CD4-positive, alpha-beta T cell treated with Interleukin-4 for 4 hours (primary cell): ENCODE results near the gene SMIM41.
A peak's percentile ranks its signal among the peaks of the same experiment; 100 is the strongest.
"Not testable (repeated sequence)": the region's sequence is repeated elsewhere in the genome, so short reads cannot be mapped to it uniquely, and the experiment has no call there.

Experiments used
- DNase-seq: peaks from one replicate; pipeline ENCODE4 v3.0.0-alpha.2; 2020

SMIM41 gene

GRCh38 chr12:52087961-52088820, 8.7 kb downstream of the SMIM41 start:
- DNase-seq = no peak

- DNase-seq = no peak
These were observed 10.0 kb downstream of the SMIM41 start for GRCh38 chr12:52089491-52089890.

DNA sequence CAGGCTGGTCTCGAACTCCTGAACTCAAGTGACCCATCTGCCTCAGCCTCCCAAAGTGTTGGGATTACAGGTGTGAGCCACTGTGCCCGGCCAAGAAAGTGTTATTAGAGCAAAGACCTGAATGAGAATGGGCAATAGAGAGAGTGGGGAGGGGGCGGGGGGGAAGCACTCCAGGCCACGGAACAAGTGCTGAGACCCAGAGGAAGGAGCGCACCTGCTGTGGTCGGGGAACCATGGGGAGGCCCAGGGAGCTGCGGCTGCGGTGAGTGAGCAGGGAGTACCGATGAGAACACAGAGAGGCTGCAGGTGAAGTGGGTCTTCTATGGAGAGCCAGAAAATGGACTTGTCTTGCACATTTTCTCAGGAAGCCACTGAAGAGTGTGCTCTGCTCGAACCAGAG, 10.8 kb downstream of the SMIM41 start:
- DNase-seq = no peak

DNA sequence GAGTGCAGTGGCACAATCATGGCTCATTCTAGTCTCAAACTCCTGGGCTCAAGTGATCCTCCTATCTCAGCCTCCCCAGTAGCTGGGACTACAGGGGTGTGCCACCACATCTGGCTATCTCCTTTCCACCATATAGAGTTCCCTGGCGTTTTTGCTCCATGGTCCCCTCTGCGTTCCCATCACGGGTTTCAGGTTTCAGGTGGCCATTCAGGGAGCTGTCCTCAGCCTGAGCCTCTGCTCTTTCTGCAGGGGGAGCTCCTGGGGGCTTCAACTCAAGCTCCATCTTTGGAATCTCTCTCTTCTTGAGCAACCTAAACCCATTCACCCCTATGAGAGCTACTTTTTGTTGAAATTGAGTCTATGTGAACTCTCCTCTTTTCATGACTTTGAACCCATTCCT, 11.6 kb downstream of the SMIM41 start:
- DNase-seq = no peak

DNA sequence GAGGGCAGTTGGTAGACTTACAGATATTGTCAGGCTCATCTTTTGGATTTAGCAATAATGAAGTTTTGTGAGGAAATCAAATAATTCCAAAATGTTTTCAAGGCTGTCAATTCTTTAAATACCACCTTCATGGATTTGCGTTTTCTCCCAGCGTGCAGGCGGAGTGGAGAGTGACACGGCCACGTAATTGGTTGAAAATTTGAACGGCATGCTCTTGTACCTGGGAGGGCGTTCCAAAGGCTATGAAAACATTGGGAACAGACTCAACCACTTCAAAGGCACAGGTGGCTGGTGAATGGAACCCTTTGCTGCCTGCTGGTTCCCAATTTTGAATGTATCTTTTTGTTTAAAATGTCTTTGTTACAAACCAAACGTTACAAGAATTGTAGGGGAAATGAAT, 12.4 kb downstream of the SMIM41 start:
- no peak for DNase-seq

DNA sequence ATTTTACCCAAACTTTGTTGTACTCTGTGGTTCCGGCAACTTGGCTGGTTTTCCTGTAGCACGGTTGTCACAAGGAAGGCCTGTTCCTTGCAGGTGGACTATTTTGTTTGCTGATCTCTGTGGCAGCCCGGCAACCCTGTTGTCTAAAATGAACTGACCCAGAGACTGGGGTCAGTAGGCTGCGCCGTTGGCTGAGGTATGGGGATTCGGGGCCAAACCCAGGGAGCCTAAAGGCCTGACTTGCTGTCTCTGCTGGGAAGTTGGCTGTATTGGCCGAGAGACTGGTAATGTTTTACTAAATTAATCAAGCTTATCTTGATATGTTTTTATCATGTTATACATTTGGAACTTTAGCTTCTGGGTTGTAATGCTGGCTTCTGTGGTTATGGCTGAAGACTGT, 13.8 kb downstream of the SMIM41 start:
- no peak for DNase-seq

- DNase-seq = no peak
These were observed 17.0 kb downstream of the SMIM41 start for GRCh38 chr12:52096332-52097044.

- DNase-seq = no peak
These were observed 17.7 kb downstream of the SMIM41 start for GRCh38 chr12:52097045-52097666.

DNA sequence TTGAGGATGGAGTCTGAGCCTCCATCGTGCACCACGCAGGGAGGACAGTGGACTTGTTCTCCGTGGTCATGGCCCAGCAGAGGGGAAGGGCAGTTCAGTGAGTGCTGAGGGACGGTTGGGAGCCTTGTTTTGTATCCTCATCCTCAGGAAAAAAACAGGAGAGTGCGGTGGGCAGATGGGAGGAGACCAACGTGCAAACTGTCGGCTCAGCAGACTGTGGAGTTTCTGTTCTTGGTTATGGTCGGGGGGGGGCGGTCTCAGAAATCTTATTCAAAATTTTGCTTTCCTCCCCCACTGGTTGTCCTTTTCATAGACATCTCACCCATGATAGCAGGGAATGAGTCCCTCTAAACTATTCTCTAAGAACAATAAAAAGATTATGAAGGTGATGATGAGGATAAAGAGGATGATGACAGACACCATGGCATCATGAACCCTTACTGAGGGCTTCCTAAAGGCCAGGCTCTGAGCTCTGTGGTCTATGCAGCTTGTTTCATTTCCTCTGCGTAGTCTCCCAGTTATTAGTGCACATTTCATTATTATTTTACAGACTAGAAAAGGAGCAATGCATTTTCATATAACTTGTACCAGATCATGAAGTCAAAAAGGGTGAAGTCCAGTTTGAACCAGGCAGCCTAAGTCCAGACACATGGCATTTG, 25.1 kb downstream of the SMIM41 start:
- DNase-seq = not testable (repeated sequence)

- DNase-seq = peak; percentile 81
These were observed 37.0 kb downstream of the SMIM41 start for GRCh38 chr12:52116222-52117125.

GRCh38 chr12:52117806-52118475, 38.4 kb downstream of the SMIM41 start:
- DNase-seq = not testable (repeated sequence)

DNA sequence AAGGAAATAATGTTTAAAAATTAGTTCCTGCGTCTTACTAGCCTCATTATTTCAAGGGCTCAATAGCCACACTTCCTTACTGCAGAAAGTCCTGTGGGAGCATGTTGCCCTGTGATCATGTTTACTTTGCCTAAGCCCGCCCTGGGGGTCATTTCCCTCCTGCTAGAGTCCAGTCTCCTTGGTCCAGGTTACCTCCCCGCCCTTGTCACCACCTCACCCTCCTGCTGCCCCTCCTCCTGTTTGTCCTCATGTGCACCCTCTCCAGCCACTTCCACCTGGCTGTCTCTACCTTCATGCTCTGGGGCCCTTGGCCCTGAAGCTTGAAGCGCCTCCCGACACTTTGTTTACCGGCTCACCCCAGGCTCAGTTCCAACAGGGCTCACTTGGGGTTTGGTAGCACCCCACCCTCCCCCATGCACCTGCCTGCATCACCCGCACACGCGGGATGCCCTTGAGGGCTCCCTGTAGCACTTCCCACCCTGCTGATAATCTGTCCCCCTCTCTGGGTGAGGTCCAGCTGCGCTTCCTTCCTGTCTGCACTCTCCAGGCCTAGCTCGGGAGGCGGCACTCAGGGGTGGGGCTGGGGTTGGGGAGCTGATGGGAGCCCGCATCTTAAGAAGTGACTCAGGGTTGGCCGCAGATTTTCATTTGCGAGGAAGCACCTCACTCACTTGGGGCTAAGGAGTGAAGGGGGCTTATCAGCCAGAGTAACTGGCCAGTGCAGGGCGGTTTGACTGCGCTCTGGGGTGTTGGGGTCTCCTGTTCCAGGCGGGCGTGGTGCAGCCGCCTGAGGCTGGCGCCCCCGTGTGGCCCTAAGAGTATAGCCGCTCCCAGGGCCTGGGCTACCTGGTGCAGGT, 40.1 kb downstream of the SMIM41 start:
- peak; percentile 5 for DNase-seq

DNA sequence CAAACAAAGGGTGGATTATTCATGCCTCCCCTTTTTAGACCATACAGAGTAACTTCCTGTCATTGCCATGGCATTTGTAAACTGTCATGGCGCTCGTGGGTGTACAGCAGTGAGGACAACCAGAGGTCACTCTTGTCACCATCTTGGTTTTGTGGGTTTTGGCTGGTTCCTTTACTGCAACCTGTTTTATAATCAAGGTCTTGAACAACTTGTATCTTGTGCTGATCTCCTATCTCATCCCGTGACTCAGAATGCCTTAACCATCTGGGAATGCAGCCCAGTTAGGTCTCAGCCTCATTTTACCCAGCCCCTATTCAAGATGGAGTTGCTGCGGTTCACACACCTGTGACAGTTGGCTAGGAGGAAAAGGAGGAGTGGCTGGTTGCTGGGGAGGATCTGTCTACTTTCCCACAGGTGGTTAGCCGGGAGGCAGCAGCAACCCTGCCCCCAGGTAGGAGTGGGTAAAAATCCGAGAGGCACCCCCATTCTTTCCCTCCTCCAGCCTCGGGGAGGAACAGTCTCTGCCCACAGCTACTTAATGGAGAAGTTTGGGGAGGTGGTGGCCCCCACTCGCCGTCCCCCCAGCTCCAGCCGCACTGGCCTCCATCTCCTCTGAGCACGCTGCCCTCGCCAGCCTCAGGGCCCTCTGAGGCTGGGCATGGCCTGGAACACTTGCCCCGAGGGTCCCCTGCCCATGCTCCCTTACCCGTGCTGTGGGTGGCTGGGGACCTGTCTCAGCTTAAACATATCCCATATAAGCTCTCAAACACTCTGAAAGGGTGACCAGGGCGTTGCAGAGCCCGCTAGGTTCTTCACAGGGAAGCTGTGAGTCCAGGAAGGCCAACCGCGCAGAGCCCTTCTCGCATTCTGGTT, 41.7 kb downstream of the SMIM41 start:
- DNase-seq = no peak

DNA sequence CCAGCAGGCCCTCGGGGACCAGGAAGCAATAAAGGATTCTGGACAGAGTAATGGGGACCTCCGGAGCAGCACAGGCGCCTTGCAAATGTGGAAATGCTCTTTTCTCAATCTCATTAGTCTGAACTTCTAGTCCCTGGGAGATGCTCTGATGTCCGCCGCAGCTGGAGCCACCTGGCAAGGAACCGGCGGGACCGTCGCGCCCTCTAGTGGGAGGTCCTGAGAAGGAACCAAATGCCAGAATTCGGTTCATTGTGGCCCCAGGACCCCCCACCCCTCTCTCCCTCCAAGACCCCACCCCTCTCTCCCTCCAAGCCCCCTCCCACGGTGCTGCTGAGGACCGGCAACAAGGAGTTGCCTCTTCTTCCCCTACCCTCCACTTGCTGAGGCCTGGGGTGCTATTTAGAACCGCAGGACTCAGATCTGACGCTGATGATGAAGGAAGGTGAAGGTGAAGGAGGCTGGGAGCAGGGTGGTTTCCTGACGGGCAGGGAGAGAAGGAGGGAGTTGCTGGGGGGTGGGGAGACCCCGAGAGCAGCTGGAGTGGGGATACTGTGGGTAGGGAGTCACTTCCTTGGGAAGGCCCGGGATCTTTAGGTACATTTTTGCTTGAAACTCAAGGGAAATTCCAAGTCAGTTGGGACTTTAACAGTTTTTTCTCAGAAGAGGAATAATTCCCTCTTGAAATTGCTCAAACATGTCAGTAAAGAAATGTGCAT, 42.5 kb downstream of the SMIM41 start:
- DNase-seq = peak; percentile 47

- DNase-seq = no peak
These were observed 43.0 kb downstream of the SMIM41 start for GRCh38 chr12:52122540-52122871.

DNA sequence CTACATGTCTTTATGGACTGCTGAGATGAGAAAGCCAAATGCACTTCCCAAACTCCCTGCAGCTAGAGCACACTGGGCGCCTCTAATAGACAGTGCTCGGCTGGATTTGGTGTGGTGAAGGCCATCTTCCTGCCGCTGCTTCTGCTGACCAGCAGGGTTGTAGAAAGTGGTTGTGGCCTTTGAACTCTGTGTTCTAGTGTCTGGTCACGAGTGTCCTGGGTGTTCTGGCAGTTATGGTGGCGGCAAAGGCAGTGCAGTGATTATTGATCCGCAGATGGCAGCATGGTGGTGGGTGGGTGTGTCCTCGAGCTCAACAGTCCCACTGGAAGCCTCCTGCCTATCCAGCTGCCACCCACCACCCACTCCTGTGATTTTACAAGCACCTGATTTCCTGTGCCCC, 43.4 kb downstream of the SMIM41 start:
- DNase-seq = no peak

DNA sequence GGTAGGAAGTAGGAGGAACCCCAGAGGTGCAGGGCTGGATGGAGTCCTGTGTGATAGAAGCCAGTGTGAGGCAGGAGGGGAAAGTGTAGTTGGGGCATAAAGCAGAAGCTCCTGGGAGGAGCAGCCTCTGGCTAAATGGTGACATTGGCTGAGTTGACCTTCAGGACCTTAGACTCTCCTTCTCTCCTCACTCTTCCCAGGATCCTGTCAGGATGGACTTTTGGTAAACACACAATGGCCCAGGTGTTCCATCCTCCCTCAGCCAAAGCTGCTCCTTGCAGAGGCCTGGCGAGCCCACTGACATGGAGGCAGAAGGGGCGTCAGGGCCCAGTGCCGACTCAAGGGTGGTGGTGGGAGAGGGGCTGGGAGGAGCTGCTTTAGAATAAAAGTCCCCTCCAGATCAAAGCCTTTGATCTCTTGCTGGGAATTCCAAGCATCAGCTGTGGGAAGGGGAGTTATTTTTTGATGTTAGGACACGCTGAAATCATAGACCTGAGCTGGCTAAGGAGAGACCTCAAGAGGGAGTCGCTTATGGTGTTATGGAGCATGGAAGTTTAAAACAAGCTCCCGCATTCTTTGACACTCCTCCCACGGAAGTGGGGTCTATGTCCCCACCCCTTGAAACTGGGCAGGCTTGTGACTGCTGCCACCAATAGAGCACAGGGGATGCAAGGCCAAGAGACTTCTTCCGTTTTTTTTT, 44.1 kb downstream of the SMIM41 start:
- no peak for DNase-seq

- no peak for DNase-seq
These were observed 46.0 kb downstream of the SMIM41 start for GRCh38 chr12:52125476-52125900.
